Mononuclear cell (primary cell): ENCODE measurements around the gene SNAPC2. TPM values are rescaled to one million over a fixed set of nuclear protein-coding genes. Genes with fewer than 3 reads are reported as not detected.
"Not testable (repeated sequence)": the region's sequence is repeated elsewhere in the genome, so short reads cannot be mapped to it uniquely, and the experiment has no call there.

Experiments used
- H3K27me3 ChIP-seq: 2 replicates; pipeline ENCODE4 v1.6.0; 2011; ENCODE audit warnings: low read length, control low read depth; ENCODE audit not compliant: insufficient read depth
- H3K4me1 ChIP-seq: 2 replicates; pipeline ENCODE4 v1.5.1; 2011; ENCODE audit warnings: mild to moderate bottlenecking, low read length, control low read depth; ENCODE audit not compliant: insufficient read depth
- H3K4me3 ChIP-seq: 2 replicates; pipeline ENCODE4 v1.5.1; 2011; ENCODE audit warnings: mild to moderate bottlenecking, low read length, moderate library complexity
- H3K9me3 ChIP-seq: 2 replicates; pipeline ENCODE4 v1.5.1; 2011; ENCODE audit warnings: low read depth, mild to moderate bottlenecking, control low read depth, low read length
- total RNA-seq: library from RNA; depleted of rRNA; stranded (reverse); fragments of >200 nt; gene quantifications from one replicate; pipeline ENCODE4 v1.2.3, GENCODE V29; 2012

The SNAPC2 gene
- total RNA-seq, 1 donor, result 8.6 TPM

- peaks cover 11% of the 10 kb centered on the region for H3K4me1 ChIP-seq
- H3K4me3 ChIP-seq, result no peak overlapping the region
- H3K27me3 ChIP-seq, result no peaks in the 10 kb centered on the region
- H3K9me3 ChIP-seq, result no peaks in the 10 kb centered on the region
Observed at GRCh38 chr19:7947939-7948338, 27.8 kb downstream of the SNAPC2 start.

- H3K4me1 ChIP-seq, result no peaks in the 10 kb centered on the region
- H3K9me3 ChIP-seq, result no peaks in the 10 kb centered on the region
- no peak overlapping the region for H3K4me3 ChIP-seq
- no peaks in the 10 kb centered on the region for H3K27me3 ChIP-seq
Observed at GRCh38 chr19:7953060-7953459, 32.9 kb downstream of the SNAPC2 start.

GRCh38 chr19:7953576-7953975 lies 33.4 kb downstream of the SNAPC2 start:
- Histone ChIP-seq H3K27me3 (no peaks in the 10 kb centered on the region), H3K4me3 (no peak overlapping the region), H3K4me1 (no peaks in the 10 kb centered on the region), H3K9me3 (no peaks in the 10 kb centered on the region)

DNA sequence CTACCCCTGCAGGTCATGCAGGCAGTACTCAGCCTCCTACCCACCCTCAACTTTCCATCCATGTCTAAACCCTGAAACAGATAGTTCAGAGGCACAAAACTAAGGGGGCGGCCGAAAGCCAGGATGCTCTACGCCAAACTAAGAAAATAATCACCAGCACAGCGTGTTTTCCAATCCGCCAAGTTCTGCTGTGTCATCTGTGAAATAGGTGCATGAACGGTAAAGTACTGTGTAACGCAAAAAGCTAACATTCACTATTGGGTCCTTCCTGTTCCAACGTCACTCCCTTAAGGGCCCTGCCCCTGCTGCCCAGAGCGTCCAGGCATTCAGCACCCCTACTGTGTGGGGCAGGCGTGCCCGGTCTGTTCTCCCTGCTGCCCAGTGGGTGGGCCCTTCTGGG lies 35.6 kb downstream of the SNAPC2 start:
- Histone ChIP-seq H3K9me3 (no peaks in the 10 kb centered on the region), H3K27me3 (no peaks in the 10 kb centered on the region), H3K4me1 (no peaks in the 10 kb centered on the region), H3K4me3 (no peak overlapping the region)

DNA sequence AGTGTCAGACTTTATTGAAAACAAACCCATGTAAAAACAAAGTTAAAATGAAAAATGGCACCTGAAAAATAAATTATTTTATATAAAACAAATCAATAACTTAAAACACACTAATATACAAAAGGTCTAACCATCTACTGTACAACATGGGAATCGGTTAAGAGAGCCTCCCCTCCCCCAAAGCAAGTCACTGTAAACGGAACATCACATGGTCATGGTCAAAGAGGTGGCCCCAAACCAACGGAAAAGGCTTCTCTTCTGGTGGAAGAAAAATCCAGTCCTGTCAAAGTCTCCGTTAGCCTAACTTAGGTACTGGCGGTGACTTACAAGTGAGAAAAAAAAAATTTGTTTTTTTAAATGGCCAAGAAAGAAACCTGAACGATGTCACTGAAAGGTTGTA lies 39.1 kb downstream of the SNAPC2 start:
- Histone ChIP-seq H3K4me3 (no peak overlapping the region), H3K27me3 (no peaks in the 10 kb centered on the region), H3K4me1 (no peaks in the 10 kb centered on the region), H3K9me3 (no peaks in the 10 kb centered on the region)

DNA sequence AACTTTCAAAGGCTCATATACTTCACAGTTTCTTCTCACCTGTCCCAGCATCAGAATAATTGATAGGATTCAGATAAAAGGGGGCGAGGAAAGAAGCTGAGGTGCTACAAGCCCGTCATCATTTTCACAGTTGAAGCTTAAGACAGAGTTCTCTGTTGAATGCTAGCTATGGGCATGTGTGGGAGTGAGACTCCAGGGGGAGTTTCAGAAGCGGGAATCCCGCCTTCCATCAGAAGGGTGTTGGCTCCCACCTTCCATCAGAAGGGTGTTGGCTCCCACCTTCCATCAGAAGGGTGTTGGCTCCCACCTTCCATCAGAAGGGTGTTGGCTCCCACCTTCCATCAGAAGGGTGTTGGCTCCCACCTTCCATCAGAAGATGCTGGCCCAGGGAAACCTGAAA lies 40.9 kb downstream of the SNAPC2 start:
- not testable (repeated sequence) for H3K27me3 ChIP-seq, H3K4me3 ChIP-seq, H3K4me1 ChIP-seq, H3K9me3 ChIP-seq

DNA sequence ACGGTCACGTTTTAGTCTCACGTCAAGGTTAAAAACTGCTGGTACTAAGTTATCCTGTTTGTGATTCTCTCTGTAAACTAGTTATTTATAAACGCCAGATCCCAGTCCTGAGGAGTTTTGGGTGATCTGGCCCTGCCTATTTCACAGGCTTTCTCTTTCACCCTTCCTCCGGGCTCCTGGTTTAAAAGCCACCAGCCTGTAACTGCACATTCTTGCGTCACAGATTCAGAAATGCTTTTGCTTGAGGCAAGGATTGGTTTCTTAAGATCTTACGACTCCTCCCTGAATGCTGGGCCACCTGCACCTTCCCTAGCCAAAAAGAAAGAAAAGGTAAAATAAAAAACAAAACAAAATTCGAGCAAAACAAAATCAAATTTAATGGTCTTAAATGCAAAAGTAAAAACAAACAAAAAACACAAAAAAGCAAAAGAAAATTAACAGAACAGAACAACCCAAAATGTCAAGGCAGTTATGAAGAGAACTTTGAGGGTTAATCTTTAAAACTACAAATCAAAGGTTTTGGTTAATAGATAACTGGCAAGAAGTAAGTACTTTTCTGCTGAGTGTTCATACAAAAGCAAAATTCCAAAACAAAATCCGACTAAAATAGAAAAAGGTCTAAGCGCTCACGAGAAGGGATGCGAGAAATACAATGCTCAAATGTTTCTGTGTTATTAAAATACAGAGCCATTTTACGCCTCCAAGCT lies 41.9 kb downstream of the SNAPC2 start:
- Histone ChIP-seq H3K27me3 (no peaks in the 10 kb centered on the region), H3K9me3 (no peaks in the 10 kb centered on the region), H3K4me1 (no peaks in the 10 kb centered on the region), H3K4me3 (no peak overlapping the region)

DNA sequence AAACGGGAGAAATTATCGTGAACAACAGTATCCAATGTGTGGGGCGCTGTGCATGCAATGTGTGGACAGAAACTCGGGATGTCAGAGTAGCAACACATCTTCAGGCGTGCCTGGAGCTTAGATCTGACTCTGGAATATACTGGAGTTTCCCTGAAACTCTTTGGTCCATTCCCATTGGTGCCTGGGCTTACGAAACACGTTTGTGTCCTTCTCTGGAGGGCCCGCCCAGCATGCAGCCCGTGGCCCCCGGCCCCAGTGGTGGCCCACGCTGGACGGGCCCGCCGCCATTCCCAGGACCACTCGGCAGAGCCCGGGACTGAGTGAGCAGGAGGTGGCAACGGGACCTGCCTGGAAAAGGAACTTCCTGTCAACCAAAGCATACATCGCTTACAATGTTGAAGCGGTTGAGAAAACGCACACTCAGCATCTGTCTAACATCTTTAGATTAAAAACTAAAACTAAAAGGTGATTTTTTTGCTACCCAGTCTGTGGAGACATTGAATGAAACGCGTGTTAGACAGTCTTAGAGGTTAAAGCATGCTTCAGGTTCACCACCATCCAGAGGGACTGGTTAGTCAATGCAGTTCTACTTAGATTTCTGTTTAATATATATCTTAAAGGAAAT lies 42.6 kb downstream of the SNAPC2 start:
- Histone ChIP-seq H3K4me1 (no peaks in the 10 kb centered on the region), H3K27me3 (no peaks in the 10 kb centered on the region), H3K4me3 (no peak overlapping the region)

DNA sequence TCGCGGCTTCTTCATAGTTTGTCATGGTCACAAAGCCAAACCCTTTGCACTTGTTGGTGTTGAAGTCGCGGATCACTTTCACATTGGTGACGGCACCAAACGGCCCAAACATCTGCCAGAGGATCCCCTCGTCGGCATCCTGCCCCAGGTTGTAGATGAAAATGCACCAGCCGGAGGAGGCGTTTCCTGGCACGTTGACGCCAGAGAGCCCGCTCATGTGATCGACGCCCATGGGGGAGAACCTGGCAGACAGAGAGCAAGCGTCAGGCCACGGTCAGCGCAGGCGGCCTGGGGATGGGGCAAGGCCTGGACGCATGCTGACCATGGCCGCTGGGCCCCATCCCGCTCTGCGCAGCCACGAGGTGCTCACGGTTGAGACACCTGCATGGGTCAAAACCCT lies 43.4 kb downstream of the SNAPC2 start:
- no peaks in the 10 kb centered on the region for H3K9me3 ChIP-seq
- H3K27me3 ChIP-seq, result no peaks in the 10 kb centered on the region
- no peaks in the 10 kb centered on the region for H3K4me1 ChIP-seq
- no peak overlapping the region for H3K4me3 ChIP-seq

More for the DNA sequence above, 42.6 kb downstream of the SNAPC2 start:
- no peaks in the 10 kb centered on the region for H3K9me3 ChIP-seq

- no peaks in the 10 kb centered on the region for H3K4me1 ChIP-seq
- no peaks in the 10 kb centered on the region for H3K9me3 ChIP-seq
- no peak overlapping the region for H3K4me3 ChIP-seq
- H3K27me3 ChIP-seq, result no peaks in the 10 kb centered on the region
Observed at GRCh38 chr19:7965259-7965841, 45.2 kb downstream of the SNAPC2 start.

DNA sequence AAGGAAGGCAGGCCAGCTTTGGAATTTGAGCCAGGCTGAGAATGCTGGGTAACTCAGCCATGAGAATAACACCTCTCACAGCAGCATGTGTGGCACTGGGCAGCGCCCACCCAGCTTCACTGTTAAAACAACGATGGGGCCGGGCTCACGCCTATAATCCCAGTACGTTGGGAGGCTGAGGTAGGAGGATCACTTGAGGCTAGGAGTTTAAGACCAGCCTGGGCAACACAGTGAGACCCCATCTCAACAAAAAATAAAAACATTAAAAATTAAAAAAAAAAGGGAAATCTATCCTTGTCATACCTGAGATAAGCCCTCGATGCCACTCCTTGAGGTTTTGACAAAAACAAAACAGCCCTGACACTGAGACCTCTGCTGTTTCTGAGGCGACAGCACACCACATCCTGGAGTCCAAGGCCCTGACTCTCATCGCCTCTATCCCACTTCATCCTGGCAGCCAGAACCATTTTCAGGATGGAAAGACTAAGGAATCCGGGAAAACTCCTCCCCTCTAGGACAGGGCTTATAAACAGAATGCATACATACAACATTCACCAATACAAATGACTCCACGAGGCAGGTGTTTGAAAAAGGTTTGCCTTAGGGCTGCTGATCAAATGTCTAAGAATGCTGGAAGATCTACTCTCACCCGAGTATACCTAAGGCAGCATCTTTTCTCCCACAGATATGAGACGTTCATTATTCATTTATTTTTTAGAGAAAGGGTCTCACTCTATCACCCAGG lies 46.0 kb downstream of the SNAPC2 start:
- no peaks in the 10 kb centered on the region for H3K4me1 ChIP-seq
- H3K4me3 ChIP-seq, result no peak overlapping the region
- H3K27me3 ChIP-seq, result no peaks in the 10 kb centered on the region
- H3K9me3 ChIP-seq, result no peaks in the 10 kb centered on the region

DNA sequence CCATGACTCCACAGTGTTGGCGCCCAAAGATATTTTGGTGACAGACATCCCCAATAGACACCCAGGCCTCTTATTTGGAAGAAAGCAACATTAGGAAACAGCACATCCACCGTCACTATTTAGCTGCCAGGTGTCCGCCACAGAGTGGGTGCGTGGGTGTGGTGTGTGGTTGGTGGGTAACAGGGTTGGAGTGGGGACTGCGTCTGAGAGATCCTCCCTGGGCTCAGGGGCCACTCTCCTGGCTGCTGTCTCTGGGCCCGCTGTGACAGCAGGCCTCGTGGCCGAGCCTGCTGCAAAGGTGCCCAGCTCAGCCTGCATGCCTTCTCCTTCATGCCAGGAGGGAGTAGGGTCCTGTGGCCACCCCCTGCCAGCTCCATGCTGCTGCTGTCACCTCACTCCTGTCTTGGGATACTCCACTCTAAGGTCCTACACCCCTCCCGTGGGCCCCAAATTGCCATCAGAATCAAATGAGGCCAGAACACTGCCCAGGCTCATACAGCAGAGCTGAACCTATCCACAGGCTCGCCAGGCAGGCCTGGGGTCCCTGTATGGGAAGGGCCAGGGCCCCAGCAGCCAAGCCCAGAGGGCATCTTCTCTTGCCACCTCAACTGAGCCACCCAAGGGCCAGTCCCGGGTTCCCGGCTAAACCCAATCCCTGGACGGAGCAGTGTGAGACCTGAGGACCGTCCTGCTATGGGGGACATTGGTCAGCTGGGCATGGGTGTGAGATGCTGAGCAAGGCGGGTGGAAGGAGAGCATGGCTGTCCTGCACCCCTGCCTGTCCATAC lies 48.1 kb downstream of the SNAPC2 start:
- H3K4me3 ChIP-seq, result no peak overlapping the region
- H3K4me1 ChIP-seq, result no peaks in the 10 kb centered on the region
- no peaks in the 10 kb centered on the region for H3K9me3 ChIP-seq

GRCh38 chr19:7968796-7969554 lies 48.8 kb downstream of the SNAPC2 start:
- no peaks in the 10 kb centered on the region for H3K4me1 ChIP-seq
- no peaks in the 10 kb centered on the region for H3K27me3 ChIP-seq
- no peaks in the 10 kb centered on the region for H3K9me3 ChIP-seq
- no peak overlapping the region for H3K4me3 ChIP-seq

More for the DNA sequence above, 48.1 kb downstream of the SNAPC2 start:
- no peaks in the 10 kb centered on the region for H3K27me3 ChIP-seq

GRCh38 chr19:7969555-7969939 lies 49.4 kb downstream of the SNAPC2 start:
- no peak overlapping the region for H3K4me3 ChIP-seq
- no peaks in the 10 kb centered on the region for H3K9me3 ChIP-seq
- H3K4me1 ChIP-seq, result no peaks in the 10 kb centered on the region
- no peaks in the 10 kb centered on the region for H3K27me3 ChIP-seq
